ENCODE results near the gene SH2D4B. TPM values are rescaled to one million over a fixed set of nuclear protein-coding genes. Genes with fewer than 3 reads are reported as not detected.
"Not testable (repeated sequence)": the region's sequence is repeated elsewhere in the genome, so short reads cannot be mapped to it uniquely, and the experiment has no call there.

The SH2D4B gene
- total RNA-seq, 2 donors from 2014 or later: 0.13 TPM; not detected in 1

DNA sequence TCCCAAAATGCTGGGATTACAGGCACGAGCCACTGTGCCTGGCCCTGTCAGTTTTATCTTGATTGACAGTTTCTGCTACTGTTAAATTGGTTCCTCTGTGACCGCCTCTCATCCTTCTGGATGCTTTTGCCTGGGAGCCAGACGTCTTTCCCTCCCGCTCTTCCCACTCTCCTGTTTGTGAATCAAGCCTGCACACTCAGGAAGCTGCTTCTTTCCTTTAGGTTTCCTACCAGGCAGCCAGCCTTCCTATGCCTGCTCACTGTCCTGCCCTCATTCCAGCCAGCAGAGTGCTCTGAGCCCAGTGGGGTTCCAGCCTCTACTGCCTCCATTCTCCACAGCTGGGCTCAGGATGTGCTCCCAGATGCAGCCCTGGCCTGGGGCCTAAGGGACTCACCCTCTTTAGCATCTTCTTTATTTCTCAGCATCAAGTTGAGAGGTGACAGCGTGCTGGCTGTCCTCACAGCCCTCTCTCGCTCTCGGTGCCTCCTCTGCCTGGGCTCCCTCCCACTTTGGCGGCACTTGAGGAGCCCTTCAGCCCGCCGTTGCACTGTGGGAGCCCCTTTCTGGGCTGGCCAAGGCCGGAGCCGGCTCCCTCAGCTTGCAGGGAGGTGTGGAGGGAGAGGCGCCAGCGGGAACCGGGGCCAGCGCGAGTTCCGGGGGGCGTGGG lies 5.1 kb downstream of the SH2D4B start:
- H3K36me3 Mint-ChIP-seq (ENCODE audit: low read depth): peaks cover 3% of the 10 kb centered on the region
- WGBS, 2 experiments (ENCODE audit: insufficient coverage in 1 of 2, insufficient read length in 1 of 2): 75 to 95% methylated on average over 3 to 18 of the region's 19 CpGs
- no peaks in the 10 kb centered on the region for H3K36me3 ChIP-seq (ENCODE audit: control insufficient read depth, insufficient read depth, low read length)
- H3K27me3 ChIP-seq (ENCODE audit: control insufficient read depth, insufficient read depth, low read length, poor library complexity, severe bottlenecking): no peaks in the 10 kb centered on the region
- peaks cover 16% of the 10 kb centered on the region for H3K27me3 Mint-ChIP-seq (ENCODE audit: insufficient read depth)
- TF ChIP-seq, protein P1, sequence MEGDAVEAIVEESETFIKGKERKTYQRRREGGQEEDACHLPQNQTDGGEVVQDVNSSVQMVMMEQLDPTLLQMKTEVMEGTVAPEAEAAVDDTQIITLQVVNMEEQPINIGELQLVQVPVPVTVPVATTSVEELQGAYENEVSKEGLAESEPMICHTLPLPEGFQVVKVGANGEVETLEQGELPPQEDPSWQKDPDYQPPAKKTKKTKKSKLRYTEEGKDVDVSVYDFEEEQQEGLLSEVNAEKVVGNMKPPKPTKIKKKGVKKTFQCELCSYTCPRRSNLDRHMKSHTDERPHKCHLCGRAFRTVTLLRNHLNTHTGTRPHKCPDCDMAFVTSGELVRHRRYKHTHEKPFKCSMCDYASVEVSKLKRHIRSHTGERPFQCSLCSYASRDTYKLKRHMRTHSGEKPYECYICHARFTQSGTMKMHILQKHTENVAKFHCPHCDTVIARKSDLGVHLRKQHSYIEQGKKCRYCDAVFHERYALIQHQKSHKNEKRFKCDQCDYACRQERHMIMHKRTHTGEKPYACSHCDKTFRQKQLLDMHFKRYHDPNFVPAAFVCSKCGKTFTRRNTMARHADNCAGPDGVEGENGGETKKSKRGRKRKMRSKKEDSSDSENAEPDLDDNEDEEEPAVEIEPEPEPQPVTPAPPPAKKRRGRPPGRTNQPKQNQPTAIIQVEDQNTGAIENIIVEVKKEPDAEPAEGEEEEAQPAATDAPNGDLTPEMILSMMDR (conservative IDR thresholded peaks at IDR 0.05): no peak
- H3K4me1 ChIP-seq (ENCODE audit: control insufficient read depth, insufficient read depth, low read length): peaks cover 3% of the 10 kb centered on the region
- H3K4me3 ChIP-seq (ENCODE audit: low read length): no peak overlapping the region
- H3K4me3 Mint-ChIP-seq: no peak overlapping the region
- H3K9ac ChIP-seq (ENCODE audit: extremely low read depth, low read length, poor library complexity, severe bottlenecking): no peak overlapping the region
- DNase-seq: no peak
- H3K4me1 Mint-ChIP-seq: peaks cover 5% of the 10 kb centered on the region
- H3K9me3 Mint-ChIP-seq: peaks cover 6% of the 10 kb centered on the region
- no peak overlapping the region for H3K27ac Mint-ChIP-seq
- no peak overlapping the region for H3K27ac ChIP-seq (ENCODE audit: low read depth, low read length)
- no peaks in the 10 kb centered on the region for H3K9me3 ChIP-seq (ENCODE audit: control insufficient read depth, low read length)

DNA sequence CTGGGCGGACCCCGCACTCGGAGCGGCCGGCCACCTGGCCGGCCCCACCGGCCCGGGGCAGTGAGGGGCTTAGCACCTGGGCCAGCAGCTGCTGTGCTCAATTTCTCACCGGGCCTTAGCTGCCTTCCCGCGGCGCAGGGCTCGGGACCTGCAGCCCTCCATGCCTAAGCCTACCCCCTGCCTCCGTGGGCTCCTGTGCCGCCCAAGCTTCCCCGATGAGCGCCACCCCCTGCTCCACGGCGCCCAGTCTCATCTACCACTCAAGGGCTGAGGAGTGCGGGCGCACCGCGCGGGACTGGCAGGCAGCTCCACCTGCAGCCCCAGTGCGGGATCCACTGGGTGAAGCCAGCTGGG lies 5.6 kb downstream of the SH2D4B start:
- not testable (repeated sequence) for DNase-seq

DNA sequence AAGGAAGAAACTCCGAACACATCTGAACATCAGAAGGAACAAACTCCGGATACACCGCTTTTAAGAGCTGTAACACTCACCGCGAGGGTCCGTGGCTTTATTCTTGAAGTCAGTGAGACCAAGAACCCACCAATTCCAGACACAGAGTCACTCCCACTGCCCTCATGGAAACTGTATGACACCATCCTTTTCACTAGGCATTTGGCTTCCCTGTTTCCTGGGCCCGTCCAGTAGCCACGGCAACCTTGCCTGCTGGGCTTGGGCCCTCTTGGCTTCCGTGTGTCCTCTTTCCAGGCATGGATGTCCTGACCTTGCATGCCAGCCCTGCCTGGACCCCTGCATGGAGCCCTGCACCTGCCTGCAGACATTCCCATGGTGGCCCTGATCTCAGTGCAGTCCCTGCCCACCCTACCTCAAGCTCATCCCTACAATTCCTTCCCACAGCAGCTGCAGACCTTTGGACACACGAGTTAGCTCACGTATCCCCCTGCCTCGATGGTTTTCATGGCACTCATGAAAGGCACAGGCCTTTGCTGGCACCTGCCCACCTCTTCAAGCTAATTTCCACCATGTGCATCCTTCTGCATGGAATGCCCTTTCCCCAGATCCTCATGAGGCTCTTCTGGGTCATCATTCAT lies 6.7 kb downstream of the SH2D4B start:
- Mint-ChIP-seq H3K9me3 (peaks cover 6% of the 10 kb centered on the region), H3K36me3 (ENCODE audit: low read depth) (peaks cover 3% of the 10 kb centered on the region), H3K27me3 (ENCODE audit: insufficient read depth) (peaks cover 16% of the 10 kb centered on the region), H3K4me3 (no peak overlapping the region), H3K4me1 (no peaks in the 10 kb centered on the region), H3K27ac (no peak overlapping the region)
- Histone ChIP-seq H3K27me3 (ENCODE audit: control insufficient read depth, insufficient read depth, low read length, poor library complexity, severe bottlenecking) (no peaks in the 10 kb centered on the region), H3K9ac (ENCODE audit: extremely low read depth, low read length, poor library complexity, severe bottlenecking) (no peak overlapping the region), H3K36me3 (ENCODE audit: control insufficient read depth, insufficient read depth, low read length) (no peaks in the 10 kb centered on the region), H3K4me3 (ENCODE audit: low read length) (no peak overlapping the region), H3K9me3 (ENCODE audit: control insufficient read depth, low read length) (no peaks in the 10 kb centered on the region), H3K27ac (ENCODE audit: low read depth, low read length) (no peak overlapping the region), H3K4me1 (ENCODE audit: control insufficient read depth, insufficient read depth, low read length) (no peaks in the 10 kb centered on the region)
- WGBS, 2 experiments (ENCODE audit: insufficient coverage in 1 of 2, insufficient read length in 1 of 2): 83% methylated on average over 10 to 12 of the region's 12 CpGs
- TF ChIP-seq, protein P1 (conservative IDR thresholded peaks at IDR 0.05): no peak
- no peak for DNase-seq

More for the DNA sequence above, 5.6 kb downstream of the SH2D4B start:
- H3K4me3 Mint-ChIP-seq; H3K27me3 ChIP-seq (ENCODE audit: control insufficient read depth, insufficient read depth, low read length, poor library complexity, severe bottlenecking); H3K27ac ChIP-seq (ENCODE audit: low read depth, low read length); H3K36me3 ChIP-seq (ENCODE audit: control insufficient read depth, insufficient read depth, low read length); H3K9me3 Mint-ChIP-seq; H3K4me1 Mint-ChIP-seq; H3K9ac ChIP-seq (ENCODE audit: extremely low read depth, low read length, poor library complexity, severe bottlenecking); H3K4me3 ChIP-seq (ENCODE audit: low read length); H3K36me3 Mint-ChIP-seq (ENCODE audit: low read depth); H3K4me1 ChIP-seq (ENCODE audit: control insufficient read depth, insufficient read depth, low read length); H3K27ac Mint-ChIP-seq; H3K9me3 ChIP-seq (ENCODE audit: control insufficient read depth, low read length): not testable (repeated sequence)
- H3K27me3 Mint-ChIP-seq (ENCODE audit: insufficient read depth): peaks cover 16% of the 10 kb centered on the region
- 97 to 98% methylated on average over 9 to 25 of the region's 25 CpGs for WGBS, 2 experiments (ENCODE audit: insufficient coverage in 1 of 2, insufficient read length in 1 of 2)

Data from endodermal cell (in vitro differentiated cells).